Jurkat, Clone E6-1 (cell line): Measurements from ENCODE around the gene NRIP1.

Experiments
- DNase-seq: peaks from one replicate; pipeline ENCODE4 v3.0.0-alpha.2; 2011; ENCODE audit warnings: low read depth, low spot score
- H3K4me3 ChIP-seq: 2 replicates; pipeline ENCODE4 v1.5.1; 2011; ENCODE audit warnings: mild to moderate bottlenecking, low read length, control low read depth, moderate library complexity

NRIP1 gene

DNA sequence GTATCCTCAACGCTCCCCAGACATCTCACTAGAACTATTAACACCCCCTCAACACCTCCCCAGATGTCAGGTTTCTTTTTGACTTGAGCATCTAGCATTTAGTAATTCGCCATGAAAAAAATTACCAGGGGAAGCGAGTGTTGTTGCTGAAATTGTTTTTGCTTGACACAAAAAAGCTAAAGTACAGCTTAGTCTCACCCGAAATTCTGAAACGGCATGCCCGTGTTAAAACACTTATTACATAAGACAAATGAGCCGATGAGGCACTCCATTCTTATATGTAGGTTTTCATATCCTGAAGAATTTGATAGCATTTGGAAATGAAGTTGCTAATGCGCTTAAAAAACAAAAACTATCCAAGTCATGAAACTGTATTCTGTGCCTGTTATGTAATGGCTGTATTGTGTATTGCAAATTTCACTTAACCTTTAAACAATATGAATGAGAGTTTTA, 1.3 kb upstream of the NRIP1 start:
- DNase-seq = no peak
- no peak overlapping the region for H3K4me3 ChIP-seq

DNA sequence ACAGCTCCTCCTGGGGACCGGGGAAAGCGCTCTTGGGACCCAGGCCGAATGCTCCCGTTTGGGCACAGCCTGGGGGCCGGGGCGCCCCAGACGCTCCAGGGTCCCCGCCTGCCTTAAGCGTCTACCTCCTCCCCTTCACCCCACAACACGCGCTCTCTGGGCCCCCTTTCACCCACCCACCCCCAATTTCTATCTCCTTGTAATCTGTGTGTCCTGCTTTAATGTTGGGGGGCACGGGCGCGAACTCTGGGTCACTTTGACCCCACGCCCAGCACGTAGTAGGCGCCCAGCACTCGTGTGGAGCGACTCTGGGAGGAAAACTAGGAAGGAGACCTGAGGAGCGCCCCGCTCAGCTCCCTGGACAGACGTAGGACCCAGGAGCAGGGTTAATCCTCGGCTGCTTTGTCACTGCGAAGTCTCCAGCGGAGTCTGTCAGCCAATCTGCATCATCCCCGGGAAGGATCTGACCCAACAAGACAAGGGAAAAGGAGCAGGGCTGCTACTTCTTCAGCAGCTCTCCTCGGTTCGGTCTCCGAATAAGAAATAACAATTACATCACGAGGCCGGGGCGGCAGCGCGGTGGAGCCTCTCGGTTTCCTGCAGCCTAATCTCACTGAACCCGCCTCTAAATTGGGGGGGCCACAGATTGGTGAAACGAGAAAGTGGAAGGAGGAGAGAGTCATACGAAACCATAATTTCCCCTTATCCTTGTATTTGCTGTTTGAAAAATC, 757 bp upstream of the NRIP1 start:
- H3K4me3 ChIP-seq = peak overlapping the region; percentile 46; the same call in 1 of the 2 replicates
- no peak for DNase-seq

- no peak for DNase-seq
- H3K4me3 ChIP-seq = no peak overlapping the region; the same call in 1 of the 2 replicates
Observed at GRCh38 chr21:15063814-15064575, 805 bp downstream of the NRIP1 start.

GRCh38 chr21:15063081-15063813, 1.6 kb downstream of the NRIP1 start:
- H3K4me3 ChIP-seq = no peak overlapping the region
- DNase-seq = no peak

DNA sequence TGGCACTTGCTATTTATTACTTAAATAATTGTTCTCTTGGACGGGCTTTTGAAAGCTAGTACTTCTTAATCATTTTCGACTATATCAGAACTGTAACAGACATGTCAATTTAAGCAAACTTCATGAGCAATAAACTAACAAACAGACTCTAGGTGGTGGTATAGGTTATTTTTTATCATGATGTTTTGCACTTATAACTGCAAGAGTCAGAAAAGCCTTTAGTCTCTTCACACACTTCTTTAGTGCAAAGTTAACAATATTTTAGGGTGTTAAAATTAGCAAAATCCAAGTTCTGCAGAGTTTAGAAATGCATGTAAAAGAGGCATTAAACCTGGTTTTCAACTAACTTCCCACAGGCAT, 2.2 kb downstream of the NRIP1 start:
- no peak overlapping the region for H3K4me3 ChIP-seq
- DNase-seq = no peak

GRCh38 chr21:15061747-15062605, 2.8 kb downstream of the NRIP1 start:
- no peak for DNase-seq
- no peak overlapping the region for H3K4me3 ChIP-seq

GRCh38 chr21:15061279-15061678, 3.5 kb downstream of the NRIP1 start:
- no peak for DNase-seq
- H3K4me3 ChIP-seq = no peak overlapping the region

- H3K4me3 ChIP-seq = no peak overlapping the region
- DNase-seq = no peak
Observed at GRCh38 chr21:15060543-15061175, 4.1 kb downstream of the NRIP1 start.

GRCh38 chr21:15059397-15059796, 5.4 kb downstream of the NRIP1 start:
- H3K4me3 ChIP-seq = no peak overlapping the region
- DNase-seq = no peak

DNA sequence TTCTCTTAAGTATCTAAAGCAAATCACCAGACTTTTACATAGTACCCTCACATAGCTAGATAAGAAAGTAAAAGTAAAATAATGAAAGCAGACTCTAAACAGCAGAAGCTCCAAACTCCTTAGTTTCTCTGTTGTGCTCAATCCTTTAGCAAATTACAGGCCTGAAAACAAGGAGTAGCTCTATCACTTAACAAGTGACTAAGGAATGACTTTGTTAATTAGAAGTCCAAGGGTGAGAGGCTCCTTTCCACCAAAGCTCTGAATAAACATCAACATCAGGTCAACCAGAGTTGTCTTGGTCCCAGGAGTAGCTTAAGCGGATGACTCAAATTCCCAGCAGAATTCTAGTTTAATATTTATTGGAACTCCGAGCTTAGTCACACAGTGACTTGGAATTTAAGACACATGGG, 5.9 kb downstream of the NRIP1 start:
- no peak overlapping the region for H3K4me3 ChIP-seq
- DNase-seq = no peak

DNA sequence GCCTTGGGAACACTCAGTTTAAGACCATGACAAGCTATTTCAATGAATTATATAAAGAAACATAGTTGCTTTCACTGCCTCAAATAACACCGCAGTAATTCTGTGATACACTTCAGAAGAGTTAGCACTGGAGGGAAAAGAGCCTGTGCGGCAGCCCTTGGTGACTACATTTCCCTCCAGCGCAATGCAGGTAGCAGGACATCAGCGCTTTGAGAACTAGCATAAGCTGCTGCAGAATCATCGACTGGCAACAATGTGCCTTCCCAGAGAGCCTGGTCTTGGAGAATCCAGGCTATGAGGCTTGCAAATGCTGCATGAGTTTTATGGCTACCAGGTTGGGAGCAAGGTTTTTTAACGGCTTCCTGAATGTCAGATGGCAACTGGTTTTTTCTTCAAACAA, 7.5 kb downstream of the NRIP1 start:
- DNase-seq = no peak
- no peak overlapping the region for H3K4me3 ChIP-seq

DNA sequence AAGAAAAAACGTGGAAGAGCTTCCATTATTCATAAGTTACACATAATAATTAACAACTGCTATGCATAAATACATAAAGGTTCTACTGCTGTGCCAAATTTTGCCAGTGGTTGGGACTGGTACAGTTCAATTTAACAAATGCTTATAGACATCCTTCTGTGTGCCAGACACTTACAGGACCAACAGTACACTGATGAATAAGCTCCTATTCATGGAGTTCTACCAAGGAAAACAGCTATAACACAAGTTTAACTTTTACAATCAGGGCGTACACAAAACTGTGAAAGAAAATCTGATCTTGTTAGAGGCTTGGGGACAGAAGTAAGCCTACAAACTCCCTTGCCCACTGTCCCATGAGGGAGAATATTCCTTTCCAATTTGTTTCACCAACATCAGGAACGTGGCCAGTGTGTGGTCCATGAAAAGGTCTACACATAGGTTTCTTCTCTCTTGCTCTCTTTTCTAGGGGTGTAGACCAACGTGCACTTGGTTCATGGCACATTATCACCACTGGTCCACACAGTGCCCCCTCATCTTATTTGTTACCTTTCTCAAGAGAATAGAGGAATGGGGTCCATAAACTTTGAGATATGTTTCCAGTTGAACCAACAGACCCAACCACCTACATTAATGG, 10.1 kb downstream of the NRIP1 start:
- H3K4me3 ChIP-seq = no peak overlapping the region
- no peak for DNase-seq

DNA sequence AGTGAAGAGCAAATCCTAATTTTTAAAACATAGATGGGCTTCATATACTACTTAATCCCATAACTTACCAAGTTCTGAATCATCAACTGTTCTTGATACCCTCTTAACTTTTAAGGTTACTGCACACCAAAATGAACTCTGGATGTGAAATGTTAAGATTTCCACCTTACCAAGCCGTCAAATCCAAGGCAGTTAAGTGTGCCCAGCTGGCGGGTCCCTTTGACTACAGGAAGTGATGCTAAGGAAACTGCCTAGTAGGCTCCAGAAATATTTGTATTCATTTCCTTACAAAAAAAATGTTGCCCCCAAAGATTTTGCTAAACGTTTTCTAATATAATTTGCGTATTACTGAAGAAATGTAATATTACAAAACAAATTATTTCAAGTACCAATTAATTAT, 10.7 kb downstream of the NRIP1 start:
- H3K4me3 ChIP-seq = no peak overlapping the region
- no peak for DNase-seq

GRCh38 chr21:15053500-15053899, 11.3 kb downstream of the NRIP1 start:
- H3K4me3 ChIP-seq = no peak overlapping the region
- no peak for DNase-seq

- no peak for DNase-seq
- H3K4me3 ChIP-seq = no peak overlapping the region
Observed at GRCh38 chr21:15052459-15052763, 12.4 kb downstream of the NRIP1 start.

DNA sequence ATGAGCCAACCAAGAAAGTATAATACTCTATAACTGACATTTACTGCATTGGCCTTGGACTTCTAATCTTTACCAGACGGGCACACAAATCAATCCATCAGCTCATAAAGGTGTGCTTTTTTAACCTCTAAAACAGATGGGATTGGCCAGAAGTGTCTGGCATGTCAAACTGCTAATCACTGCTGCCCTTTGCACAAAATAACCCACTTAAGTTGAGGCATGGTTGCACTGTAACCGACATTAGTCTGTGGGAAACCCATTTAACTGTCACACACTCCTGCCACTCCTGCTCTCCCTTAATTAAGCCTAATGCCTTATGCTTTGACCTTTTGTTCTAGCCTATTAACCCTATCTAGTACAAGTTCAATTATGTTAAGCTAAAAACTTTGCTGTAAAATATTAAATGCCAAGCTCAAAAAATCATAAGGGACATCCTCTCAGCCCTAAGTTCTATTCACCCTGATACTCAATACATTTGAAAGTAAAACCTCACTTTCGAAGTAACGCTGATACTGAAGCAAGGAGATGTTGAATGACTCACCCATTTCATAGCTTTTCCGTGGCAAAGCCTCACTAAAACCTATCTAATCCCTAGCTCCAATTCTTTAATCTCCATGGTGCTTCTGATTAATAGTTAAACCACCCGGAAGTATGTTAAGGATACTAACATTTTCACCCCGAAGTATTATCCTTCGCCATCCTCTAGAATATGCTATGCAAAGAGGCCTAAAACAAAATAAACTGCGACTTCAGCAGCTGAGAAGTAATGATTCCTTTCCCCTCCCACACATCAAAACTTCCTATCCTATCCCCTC, 12.9 kb downstream of the NRIP1 start:
- no peak for DNase-seq
- no peak overlapping the region for H3K4me3 ChIP-seq

DNA sequence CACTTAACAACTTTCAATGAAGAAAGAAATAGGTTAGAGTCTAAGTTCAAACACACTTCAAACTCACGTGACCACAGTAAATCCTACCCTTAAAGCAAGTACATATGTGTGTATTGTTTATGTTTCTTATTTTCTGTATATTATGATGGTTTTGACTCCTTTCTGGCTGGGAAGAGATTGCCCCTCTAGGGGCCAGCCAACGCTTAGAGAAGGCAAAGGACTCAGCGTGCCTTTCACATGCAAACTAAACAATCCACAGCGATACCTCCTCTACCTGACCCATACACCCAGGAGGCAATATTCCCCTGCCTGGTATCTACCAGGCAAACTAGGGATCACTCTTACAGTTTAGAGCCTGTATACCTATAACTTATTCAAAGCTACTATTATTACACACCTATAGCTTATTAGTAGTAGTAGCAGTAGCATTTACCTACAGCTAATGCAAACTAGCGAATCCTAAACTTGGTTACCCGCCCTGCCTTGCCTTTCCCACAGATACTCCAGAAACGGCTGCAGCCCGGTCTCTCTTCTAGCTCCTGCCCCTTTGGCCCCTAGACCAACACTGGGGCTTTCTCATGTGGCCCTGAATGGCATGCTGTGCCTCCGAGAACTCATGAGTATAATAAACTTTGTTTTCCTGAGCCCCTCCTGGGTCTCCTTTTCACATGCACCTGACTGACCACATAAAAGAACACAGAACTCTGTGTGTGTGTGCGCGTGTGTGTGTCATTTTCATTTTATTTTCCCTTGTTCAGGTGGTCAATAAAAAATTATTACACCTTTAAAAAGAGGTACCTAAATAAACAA, 14.0 kb downstream of the NRIP1 start:
- no peak for DNase-seq
- H3K4me3 ChIP-seq = no peak overlapping the region
